Esophagus squamous epithelium (tissue), 4 donors: Measurements from ENCODE around the gene FOXL3.

Experiments
- CTCF ChIP-seq, 6 experiments: fragments of 450-650 bp in 4 of 6; fragments of 200-600 bp in 2 of 6; sonication (generic) in 2 of 6; IDR thresholded peaks; one replicate each; pipeline ENCODE4 v1.5.1; 2016 to 2019; ENCODE audit warnings: antibody characterized with exemption in 6 of 6, mild to moderate bottlenecking in 4 of 6, moderate library complexity in 4 of 6
- POLR2A ChIP-seq, 4 donors: fragments of 450-650 bp; IDR thresholded peaks; one replicate each; pipeline ENCODE4 v1.6.1; 2017; ENCODE audit warnings: antibody characterized with exemption in 4 of 4, mild to moderate bottlenecking in 4 of 4, moderate library complexity in 3 of 4

DNA sequence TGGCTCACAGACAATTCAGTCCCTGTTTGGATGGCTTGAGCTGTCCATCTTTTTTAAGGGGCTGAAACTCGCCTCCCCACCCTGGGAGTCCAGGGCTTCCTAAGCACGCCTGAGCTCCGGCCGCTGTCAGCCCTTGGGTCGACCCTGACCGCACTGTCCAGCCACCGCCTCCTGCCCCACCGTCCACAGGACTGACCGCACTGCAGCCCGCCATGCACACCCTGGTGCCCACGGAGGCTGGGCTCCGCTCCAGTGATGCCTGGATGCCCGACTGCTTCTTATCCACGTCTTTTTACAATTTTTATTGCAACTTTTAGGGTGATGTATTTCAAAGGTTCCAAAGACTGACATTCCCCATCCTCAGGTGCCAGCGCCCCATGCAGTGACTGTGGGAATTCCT is 39.4 kb upstream of the FOXL3 start:
- TF ChIP-seq CTCF (IDR thresholded peaks at IDR 0.05), result no peak
- TF ChIP-seq POLR2A (IDR thresholded peaks at IDR 0.05), result no peak
